NCI-H69 (cell line): Measurements from ENCODE around the gene JUND.

Experiments
- DNase-seq: peaks from one replicate; lab custom pipeline; 2025; lab: John Stamatoyannopoulos, UW

The JUND gene

GRCh38 chr19:18266771-18267686 is 14.4 kb downstream of the JUND start:
- no peak for DNase-seq

GRCh38 chr19:18265582-18265981 is 15.8 kb downstream of the JUND start:
- DNase-seq: no peak

- no peak for DNase-seq
Observed at GRCh38 chr19:18264971-18265540, 16.4 kb downstream of the JUND start.

GRCh38 chr19:18264137-18264854 is 17.1 kb downstream of the JUND start:
- DNase-seq: no peak

- DNase-seq: no peak
Observed at GRCh38 chr19:18263324-18264136, 17.9 kb downstream of the JUND start.

- DNase-seq: no peak
Observed at GRCh38 chr19:18262917-18263316, 18.5 kb downstream of the JUND start.

GRCh38 chr19:18262144-18262543 is 19.3 kb downstream of the JUND start:
- no peak for DNase-seq

- no peak for DNase-seq
Observed at GRCh38 chr19:18261474-18261873, 19.9 kb downstream of the JUND start.

- no peak for DNase-seq
Observed at GRCh38 chr19:18259893-18260292, 21.5 kb downstream of the JUND start.

GRCh38 chr19:18257503-18258470 is 23.6 kb downstream of the JUND start:
- DNase-seq: no peak

GRCh38 chr19:18254546-18255503 is 26.6 kb downstream of the JUND start:
- peak; percentile 86 for DNase-seq

- DNase-seq: peak; percentile 22
Observed at GRCh38 chr19:18253716-18254115, 27.7 kb downstream of the JUND start.

GRCh38 chr19:18253130-18253529 is 28.3 kb downstream of the JUND start:
- DNase-seq: no peak

- no peak for DNase-seq
Observed at GRCh38 chr19:18252370-18252717, 29.1 kb downstream of the JUND start.

GRCh38 chr19:18251587-18252369 is 29.6 kb downstream of the JUND start:
- DNase-seq: peak; percentile 74

- DNase-seq: no peak
Observed at GRCh38 chr19:18249834-18250233, 31.6 kb downstream of the JUND start.

- DNase-seq: no peak
Observed at GRCh38 chr19:18245297-18245696, 36.1 kb downstream of the JUND start.

- DNase-seq: no peak
Observed at GRCh38 chr19:18239303-18239702, 42.1 kb downstream of the JUND start.

GRCh38 chr19:18234194-18234593 is 47.2 kb downstream of the JUND start:
- DNase-seq: no peak
